DND-41 (cell line): ENCODE results near the gene FBXO5.

Source experiments
- ATAC-seq: fragments of 200-7000 bp; cut with Tn5 transposase; 3 replicates; pipeline ENCODE4 v1.9.1; 2021; ENCODE audit warnings: low read depth; ENCODE audit not compliant: insufficient read depth
- DNase-seq: peaks from one replicate; pipeline ENCODE4 v3.0.0-alpha.2; 2020
- H2AFZ ChIP-seq: 2 replicates; pipeline ENCODE4 v1.6.0; 2012; ENCODE audit warnings: low read depth, low read length
- H3K27ac ChIP-seq: 2 replicates; pipeline ENCODE4 v1.5.1; 2012; ENCODE audit warnings: low read length, inconsistent platforms
- H3K27me3 ChIP-seq: fragments of 200-600 bp; sonication (generic); 2 replicates; pipeline ENCODE4 v1.6.0; 2012; ENCODE audit warnings: low read length, mild to moderate bottlenecking, inconsistent platforms; ENCODE audit not compliant: insufficient read depth, poor library complexity
- H3K36me3 ChIP-seq: 2 replicates; pipeline ENCODE4 v1.5.1; 2012; ENCODE audit warnings: low read length, inconsistent platforms; ENCODE audit not compliant: insufficient read depth
- H3K4me1 ChIP-seq: 2 replicates; pipeline ENCODE4 v1.5.1; 2012; ENCODE audit warnings: mild to moderate bottlenecking, low read length; ENCODE audit not compliant: insufficient read depth
- H3K4me2 ChIP-seq: 2 replicates; pipeline ENCODE4 v1.6.0; 2012; ENCODE audit warnings: mild to moderate bottlenecking, moderate library complexity, low read length, inconsistent platforms; ENCODE audit not compliant: insufficient read depth
- H3K4me3 ChIP-seq, 2 experiments: fragments of 200-600 bp in 1 of 2; shearing (Covaris generic) in 1 of 2; 2 replicates each; pipeline ENCODE4 v1.5.1; 2012 to 2016; ENCODE audit warnings: inconsistent platforms in 2 of 2, low read length in 2 of 2, mild to moderate bottlenecking in 2 of 2, low read depth in 1 of 2, moderate library complexity in 1 of 2
- H3K79me2 ChIP-seq: 2 replicates; pipeline ENCODE4 v1.6.0; 2012; ENCODE audit warnings: low read length, inconsistent platforms; ENCODE audit not compliant: insufficient read depth
- H3K9ac ChIP-seq: 2 replicates; pipeline ENCODE4 v1.6.0; 2012; ENCODE audit warnings: low read depth, mild to moderate bottlenecking, inconsistent platforms, low read length, moderate library complexity
- H3K9me3 ChIP-seq: 2 replicates; pipeline ENCODE4 v1.5.1; 2012; ENCODE audit warnings: low read length, moderate library complexity, mild to moderate bottlenecking, inconsistent platforms; ENCODE audit not compliant: insufficient read depth, severe bottlenecking
- H4K20me1 ChIP-seq: 2 replicates; pipeline ENCODE4 v1.6.0; 2012; ENCODE audit warnings: low read length; ENCODE audit not compliant: insufficient read depth
- CTCF ChIP-seq: IDR thresholded peaks from 2 replicates; pipeline ENCODE4 v1.5.1; 2012; ENCODE audit warnings: borderline replicate concordance, low read length, moderate library complexity, mild to moderate bottlenecking; ENCODE audit not compliant: poor library complexity, severe bottlenecking; ENCODE audit errors: extremely low read depth
- EZH2 ChIP-seq: IDR thresholded peaks from 3 replicates; pipeline ENCODE4 v1.6.1; 2012; ENCODE audit warnings: borderline replicate concordance, low read depth, mild to moderate bottlenecking, moderate library complexity, low read length, inconsistent platforms; ENCODE audit not compliant: severe bottlenecking

The FBXO5 gene

GRCh38 chr6:152941746-152942145, 41.1 kb downstream of the FBXO5 start:
- H3K4me3 ChIP-seq = no peak overlapping the region

DNA sequence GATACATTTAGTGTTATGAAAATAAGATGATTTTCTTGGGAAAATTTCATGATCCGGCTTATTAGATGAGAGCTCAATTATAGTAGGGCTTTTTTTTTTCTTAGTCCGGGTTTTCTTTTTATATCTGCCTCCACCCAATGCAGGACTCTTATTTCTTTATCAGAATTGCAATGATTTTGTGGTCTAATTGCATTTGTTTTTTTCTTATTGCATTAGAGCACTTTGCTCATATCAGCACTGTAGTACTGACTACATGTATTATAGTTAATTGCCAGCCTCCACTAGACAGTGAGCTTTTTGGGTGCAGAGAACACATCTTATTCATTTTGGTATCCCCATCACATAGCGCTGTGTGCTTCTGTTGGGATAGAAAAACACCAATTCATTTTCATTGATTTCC, 50.0 kb downstream of the FBXO5 start:
- no peak for DNase-seq
- no peak overlapping the region for H3K4me2 ChIP-seq
- H4K20me1 ChIP-seq = no peaks in the 10 kb centered on the region
- no peak overlapping the region for H2AFZ ChIP-seq
- no peaks in the 10 kb centered on the region for H3K4me1 ChIP-seq
- ATAC-seq = no peak
- no peaks in the 10 kb centered on the region for H3K36me3 ChIP-seq
- peaks cover 9% of the 10 kb centered on the region for H3K27me3 ChIP-seq
- no peaks in the 10 kb centered on the region for H3K9me3 ChIP-seq
- no peak overlapping the region for H3K9ac ChIP-seq
- no peak overlapping the region for H3K27ac ChIP-seq
- no peak for TF ChIP-seq EZH2
- TF ChIP-seq CTCF = no peak
- H3K79me2 ChIP-seq = no peaks in the 10 kb centered on the region
- H3K4me3 ChIP-seq = no peak overlapping the region

More at GRCh38 chr6:152941746-152942145, 41.1 kb downstream of the FBXO5 start:
- Histone ChIP-seq H3K9me3 (no peaks in the 10 kb centered on the region), H3K79me2 (no peaks in the 10 kb centered on the region), H3K9ac (no peak overlapping the region), H3K4me1 (no peaks in the 10 kb centered on the region), H4K20me1 (no peaks in the 10 kb centered on the region), H2AFZ (no peak overlapping the region), H3K27ac (no peak overlapping the region), H3K36me3 (no peaks in the 10 kb centered on the region), H3K27me3 (no peaks in the 10 kb centered on the region), H3K4me2 (no peak overlapping the region)
- TF ChIP-seq CTCF = no peak
- TF ChIP-seq EZH2 = no peak
- DNase-seq (no peak), ATAC-seq (no peak)

GRCh38 chr6:152922706-152923105, 60.1 kb downstream of the FBXO5 start:
- Histone ChIP-seq H3K36me3 (no peaks in the 10 kb centered on the region), H3K4me2 (no peak overlapping the region), H3K27ac (no peak overlapping the region), H3K4me1 (no peaks in the 10 kb centered on the region), H3K27me3 (no peaks in the 10 kb centered on the region), H3K9me3 (no peaks in the 10 kb centered on the region), H3K4me3 (no peak overlapping the region), H2AFZ (no peak overlapping the region), H3K79me2 (no peaks in the 10 kb centered on the region), H3K9ac (no peak overlapping the region), H4K20me1 (no peaks in the 10 kb centered on the region)
- no peak for DNase-seq
- TF ChIP-seq EZH2 (no peak), CTCF (no peak)
- ATAC-seq = no peak
